ENCODE results near the gene MAP1LC3B2. TPM values are rescaled to one million over a fixed set of nuclear protein-coding genes. Genes with fewer than 3 reads are reported as not detected.

The MAP1LC3B2 gene
- polyA plus RNA-seq, 1 donor from 2014 or later: 6.9 TPM

GRCh38 chr12:116616536-116617248, 57.5 kb downstream of the MAP1LC3B2 start:
- Mint-ChIP-seq H3K4me1 (no peaks in the 10 kb centered on the region), H3K4me3 (no peak overlapping the region), H3K27ac (no peak overlapping the region), H3K36me3 (no peaks in the 10 kb centered on the region), H3K9me3 (peaks cover 0 to 1% (median 0%) of the 10 kb centered on the region in 3 donors), H3K27me3 (peaks cover 8% of the 10 kb centered on the region)

GRCh38 chr12:116619246-116619645, 60.1 kb downstream of the MAP1LC3B2 start:
- Mint-ChIP-seq H3K4me3 (no peak overlapping the region), H3K27me3 (peaks cover 4% of the 10 kb centered on the region), H3K27ac (no peak overlapping the region), H3K9me3 (peaks cover 7 to 10% (median 9%) of the 10 kb centered on the region in 3 donors), H3K4me1 (no peaks in the 10 kb centered on the region), H3K36me3 (no peaks in the 10 kb centered on the region)

- peaks cover 7 to 10% (median 9%) of the 10 kb centered on the region in 3 donors for H3K9me3 Mint-ChIP-seq
- peaks cover 4% of the 10 kb centered on the region for H3K27me3 Mint-ChIP-seq
- H3K36me3 Mint-ChIP-seq: no peaks in the 10 kb centered on the region
- no peaks in the 10 kb centered on the region for H3K4me1 Mint-ChIP-seq
- no peak overlapping the region for H3K4me3 Mint-ChIP-seq
- no peak overlapping the region for H3K27ac Mint-ChIP-seq
Observed at GRCh38 chr12:116620124-116620491, 60.9 kb downstream of the MAP1LC3B2 start.

GRCh38 chr12:116620492-116621191, 61.5 kb downstream of the MAP1LC3B2 start:
- H3K9me3 Mint-ChIP-seq: peaks cover 7 to 10% (median 9%) of the 10 kb centered on the region in 3 donors
- H3K4me3 Mint-ChIP-seq: no peak overlapping the region
- H3K4me1 Mint-ChIP-seq: no peaks in the 10 kb centered on the region
- no peaks in the 10 kb centered on the region for H3K36me3 Mint-ChIP-seq
- peaks cover 4% of the 10 kb centered on the region for H3K27me3 Mint-ChIP-seq
- H3K27ac Mint-ChIP-seq: no peak overlapping the region

GRCh38 chr12:116621194-116621593, 62.0 kb downstream of the MAP1LC3B2 start:
- Mint-ChIP-seq H3K4me1 (no peaks in the 10 kb centered on the region), H3K4me3 (no peak overlapping the region), H3K27me3 (peaks cover 4% of the 10 kb centered on the region), H3K27ac (no peak overlapping the region), H3K36me3 (no peaks in the 10 kb centered on the region), H3K9me3 (peaks cover 7 to 10% (median 9%) of the 10 kb centered on the region in 3 donors)

DNA sequence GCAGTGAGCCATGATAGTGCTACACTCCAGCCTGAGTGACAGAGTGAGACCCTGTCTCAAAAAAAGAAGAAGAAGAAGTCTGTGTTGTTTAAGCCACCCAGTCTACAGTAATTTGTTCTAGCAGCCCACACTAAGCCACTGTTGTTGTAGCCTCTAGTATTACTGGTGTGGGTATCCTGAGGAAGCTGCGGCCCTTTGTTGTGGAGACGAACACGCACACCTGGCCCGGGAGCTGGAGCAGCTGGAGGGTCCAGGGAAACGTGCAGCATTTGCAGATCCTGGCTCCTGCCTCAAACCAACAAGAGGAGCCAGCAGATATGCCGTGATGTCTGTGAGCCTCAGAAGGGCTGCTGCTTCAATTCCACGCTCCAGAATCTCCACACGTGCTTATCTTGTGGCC, 65.3 kb downstream of the MAP1LC3B2 start:
- Mint-ChIP-seq H3K4me1 (no peaks in the 10 kb centered on the region), H3K4me3 (no peak overlapping the region), H3K36me3 (no peaks in the 10 kb centered on the region), H3K27ac (no peak overlapping the region), H3K27me3 (peaks cover 11% of the 10 kb centered on the region), H3K9me3 (peaks cover 7 to 10% (median 8%) of the 10 kb centered on the region in 3 donors)

DNA sequence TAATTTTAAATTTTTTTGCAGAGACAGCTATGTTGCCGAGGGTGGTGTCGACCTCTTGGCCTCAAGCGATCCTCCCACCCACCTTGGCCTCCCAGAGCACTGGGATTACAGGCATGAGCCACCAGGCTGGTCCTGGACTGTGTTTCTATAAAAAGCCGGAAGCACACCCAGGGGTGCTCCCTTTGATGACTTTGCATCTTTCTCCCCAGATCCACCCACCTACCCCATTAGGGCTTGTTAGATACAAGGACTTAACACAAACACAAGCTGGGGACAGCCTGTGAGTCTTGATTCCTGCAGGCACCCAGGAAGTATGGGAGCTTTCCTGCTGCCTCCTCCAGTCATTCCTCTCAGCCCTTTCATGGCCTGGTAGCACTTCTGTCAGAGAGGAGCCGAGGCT, 67.0 kb downstream of the MAP1LC3B2 start:
- peaks cover 7 to 10% (median 8%) of the 10 kb centered on the region in 3 donors for H3K9me3 Mint-ChIP-seq
- no peaks in the 10 kb centered on the region for H3K4me1 Mint-ChIP-seq
- H3K27ac Mint-ChIP-seq: no peak overlapping the region
- no peak overlapping the region for H3K4me3 Mint-ChIP-seq
- peaks cover 15% of the 10 kb centered on the region for H3K27me3 Mint-ChIP-seq
- no peaks in the 10 kb centered on the region for H3K36me3 Mint-ChIP-seq

Other genes starting within 250 kb of the MAP1LC3B2 start
- gene SPRING1, start 178.7 kb downstream of the MAP1LC3B2 start, polyA plus RNA-seq: 33.0 TPM
- 3.3 TPM for gene RNFT2, start 178.9 kb downstream of the MAP1LC3B2 start, polyA plus RNA-seq